Measurements from ENCODE around the gene RRP9.

The RRP9 gene

DNA sequence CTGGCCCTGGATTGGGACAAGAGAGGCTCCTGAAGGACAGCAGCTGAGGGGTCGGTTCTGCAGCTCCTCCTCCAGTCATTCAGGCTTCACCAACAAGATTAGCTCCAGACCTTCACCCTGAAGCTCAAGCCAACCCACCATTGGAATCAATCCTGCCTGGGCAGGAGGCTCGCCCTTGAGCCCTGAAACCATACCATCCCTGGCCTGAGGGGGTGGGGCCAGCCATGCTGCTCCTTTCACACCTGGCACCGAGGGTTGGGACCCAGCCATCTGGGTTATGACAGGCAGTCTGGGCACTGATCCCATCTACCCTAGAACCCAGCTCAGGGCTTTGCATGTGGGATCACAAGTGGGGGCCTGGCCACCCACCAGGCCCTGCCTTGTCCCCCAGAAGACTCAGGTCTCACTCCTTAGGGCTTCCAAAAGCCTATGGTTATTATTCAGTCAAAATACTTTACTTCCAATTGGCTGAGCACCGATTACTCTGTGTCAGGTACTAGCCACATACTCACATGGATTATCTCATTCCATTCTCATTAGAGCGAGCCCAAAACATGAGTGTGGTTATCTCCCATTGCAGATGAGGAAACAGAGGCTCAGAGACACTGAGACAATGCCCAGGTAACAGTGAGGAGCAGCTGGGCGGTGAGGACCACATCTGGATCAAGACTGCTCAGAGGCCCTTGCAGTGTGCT is 29.0 kb upstream of the RRP9 start:
- DNase-seq (ENCODE audit: low read depth in 2 of 2), result no peak

DNA sequence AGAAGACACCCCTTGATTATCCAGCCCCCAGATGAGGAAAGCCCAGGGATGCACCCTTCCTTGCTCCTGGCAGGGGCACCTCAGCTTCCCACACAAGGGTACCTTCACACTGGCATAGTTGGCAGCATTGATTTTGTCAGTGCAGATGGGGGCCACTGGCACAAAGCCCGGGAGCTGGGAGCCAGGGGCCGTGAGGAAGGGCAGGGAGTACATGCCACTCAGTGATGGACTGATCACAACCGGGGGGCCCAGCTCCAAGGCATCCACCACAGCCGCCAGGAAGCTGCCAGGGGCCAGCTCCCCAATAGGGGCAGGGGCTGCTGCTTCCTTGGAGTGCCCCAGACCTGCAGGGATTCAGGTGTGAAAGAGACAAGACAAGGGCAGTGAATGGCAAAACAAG is 28.1 kb upstream of the RRP9 start:
- DNase-seq (ENCODE audit: low read depth in 2 of 2), result no peak

DNA sequence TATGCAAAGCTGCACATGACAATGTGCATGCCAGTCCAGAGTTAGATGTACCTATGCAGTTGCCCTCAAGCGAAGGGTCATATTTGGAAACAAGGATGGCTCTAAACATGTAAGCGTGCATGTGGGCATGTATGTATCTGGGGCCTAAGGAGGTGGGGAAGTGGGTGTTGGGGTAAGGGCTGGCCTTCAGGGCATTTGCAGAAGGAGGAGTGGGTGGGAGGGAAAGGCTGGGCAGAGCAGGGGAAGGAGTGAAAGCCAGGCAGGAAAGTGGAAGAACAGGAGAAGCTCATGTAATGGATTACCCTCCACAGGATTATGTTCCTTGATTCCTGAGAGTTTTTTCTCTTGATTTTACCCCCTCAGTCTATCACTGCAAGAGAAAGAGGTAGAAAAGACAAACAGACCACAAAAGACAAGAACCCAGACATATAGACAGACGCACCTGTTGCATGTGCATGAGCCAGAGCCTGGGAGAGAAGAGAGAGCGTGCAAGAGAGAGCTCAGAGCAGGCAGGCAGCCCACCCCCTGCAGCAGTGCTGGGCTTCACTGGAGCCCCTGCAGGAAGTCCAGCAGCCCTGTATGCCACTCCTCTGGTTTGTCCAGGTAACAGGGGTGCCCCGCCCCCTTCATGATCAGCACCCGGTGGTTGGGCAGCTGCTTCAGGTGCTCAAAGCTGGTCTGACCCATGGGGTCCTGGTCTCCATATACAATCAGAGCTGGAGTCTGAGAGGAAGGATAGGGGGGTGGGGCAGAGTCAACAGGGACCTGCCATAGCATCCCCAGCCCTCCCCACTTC is 27.4 kb upstream of the RRP9 start:
- DNase-seq (ENCODE audit: low read depth in 2 of 2), result no peak

DNA sequence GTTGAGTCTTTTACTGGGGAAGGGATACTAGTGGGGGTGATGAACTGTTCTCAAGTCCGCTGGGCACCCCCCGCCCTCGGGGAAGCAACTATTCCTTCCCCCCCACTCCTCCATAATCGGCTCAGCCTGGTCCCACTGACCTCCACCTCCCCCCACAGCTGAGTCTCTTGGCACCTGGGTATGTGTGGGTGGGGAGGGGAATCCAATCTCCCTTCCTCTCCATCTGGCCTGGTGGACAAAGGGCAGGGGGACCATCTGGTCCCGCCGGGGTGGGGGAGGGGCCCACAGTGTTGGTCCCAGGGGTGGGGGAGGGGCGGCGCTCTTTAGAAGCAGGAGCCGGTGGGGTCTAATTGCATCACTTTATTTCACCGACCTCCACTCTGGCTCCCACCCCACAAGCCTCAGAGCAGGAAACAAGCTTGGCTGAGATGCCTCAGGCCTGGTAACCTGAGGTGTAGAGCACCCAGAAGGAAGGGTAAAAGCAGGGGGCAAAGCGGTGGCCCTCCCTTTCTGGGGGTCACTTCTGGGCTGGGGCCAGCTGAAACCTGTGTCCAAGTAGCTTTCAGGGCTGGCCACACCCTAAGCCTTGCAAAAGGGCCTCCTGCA is 26.6 kb upstream of the RRP9 start:
- DNase-seq (ENCODE audit: low read depth in 2 of 2), result no peak

DNA sequence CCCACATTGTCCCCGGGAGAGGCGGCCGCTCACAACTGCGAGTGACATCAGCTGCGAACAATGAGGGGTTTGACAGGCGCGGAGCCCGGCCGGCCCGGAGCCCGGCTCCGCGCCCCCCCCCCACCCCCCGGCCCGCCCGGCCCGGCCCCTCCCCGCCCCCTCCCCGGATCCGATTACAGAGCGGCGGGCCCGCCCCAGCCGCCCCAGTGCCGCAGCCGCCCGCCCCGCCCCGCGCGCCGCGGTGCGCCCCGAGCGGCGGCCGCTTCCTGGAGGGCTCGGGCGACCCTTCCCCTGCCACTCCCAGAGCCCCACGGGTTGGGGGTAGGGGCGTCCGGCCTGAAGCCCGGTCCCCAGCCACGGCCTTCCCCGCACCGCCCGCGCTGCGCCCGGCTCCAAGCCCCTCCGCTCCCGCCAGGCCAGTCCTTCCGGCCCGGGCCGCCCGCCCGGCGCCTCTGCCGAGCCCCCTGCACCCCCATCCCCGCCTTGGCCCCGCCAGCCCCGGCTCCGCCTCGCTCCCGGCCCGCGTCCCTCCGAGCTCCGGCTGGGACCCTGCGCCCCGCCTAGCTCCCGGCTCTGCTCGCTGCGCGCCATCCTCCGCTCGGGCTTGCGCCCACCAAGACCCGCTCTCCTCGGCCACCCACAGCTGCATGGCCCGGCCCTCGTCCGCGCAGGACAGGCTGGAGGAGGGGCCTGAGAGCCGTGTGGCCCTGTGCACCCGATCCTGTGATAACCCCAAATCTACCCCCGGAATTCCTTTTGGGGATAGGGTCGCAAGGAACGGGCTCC is 25.9 kb upstream of the RRP9 start, which contains the start of gene PCBP4:
Gene PCBP4 (minus strand): TSS at position 71 of the 786 bp plus-strand sequence. CDS start 6,214 bp downstream, outside the sequence.
- no peak for DNase-seq (ENCODE audit: low read depth in 2 of 2)

DNA sequence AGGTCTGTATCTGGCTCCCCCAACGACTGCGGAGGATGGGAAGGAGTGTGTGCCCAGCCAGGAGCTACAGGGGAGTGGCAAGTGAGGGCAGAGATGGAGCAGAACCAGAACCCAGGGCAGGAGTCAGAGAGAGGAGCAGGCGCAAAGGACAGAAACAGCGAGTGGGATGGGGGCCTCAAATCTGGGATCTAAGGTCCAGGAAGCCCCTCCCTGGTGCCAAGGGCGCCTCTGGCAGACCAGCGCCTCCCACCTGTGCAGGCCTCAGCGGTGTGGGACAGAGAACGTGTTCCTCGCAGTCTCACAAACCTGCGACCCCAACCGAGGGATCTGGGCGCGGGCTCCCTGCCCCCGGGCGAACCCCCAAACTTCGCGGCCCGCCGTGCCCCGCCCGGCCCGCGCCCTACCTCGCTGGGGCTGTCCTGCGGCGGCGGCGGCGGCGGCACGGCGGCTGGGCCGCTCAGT is 25.2 kb upstream of the RRP9 start:
- DNase-seq (ENCODE audit: low read depth in 2 of 2), result no peak

DNA sequence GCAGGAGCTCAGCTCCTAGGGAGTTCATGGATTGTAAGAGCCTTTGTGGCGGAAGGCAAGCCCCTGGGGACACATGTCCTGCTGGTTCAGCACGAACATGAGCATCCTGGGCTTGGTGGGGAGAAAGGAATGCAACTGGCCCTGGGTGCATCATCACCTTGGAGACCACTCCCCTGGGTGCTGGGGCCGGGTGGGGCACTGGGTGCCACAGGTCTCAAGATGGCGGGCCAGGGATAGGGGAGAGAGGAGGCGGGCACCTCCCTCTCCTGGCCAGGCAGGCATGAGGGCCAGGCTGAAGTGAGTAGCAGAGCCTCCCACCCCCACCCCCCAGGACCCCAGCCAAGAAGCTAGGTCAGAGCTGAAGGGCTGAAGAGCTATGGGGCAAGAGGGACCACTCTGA is 24.8 kb upstream of the RRP9 start:
- DNase-seq (ENCODE audit: low read depth in 2 of 2), result no peak

DNA sequence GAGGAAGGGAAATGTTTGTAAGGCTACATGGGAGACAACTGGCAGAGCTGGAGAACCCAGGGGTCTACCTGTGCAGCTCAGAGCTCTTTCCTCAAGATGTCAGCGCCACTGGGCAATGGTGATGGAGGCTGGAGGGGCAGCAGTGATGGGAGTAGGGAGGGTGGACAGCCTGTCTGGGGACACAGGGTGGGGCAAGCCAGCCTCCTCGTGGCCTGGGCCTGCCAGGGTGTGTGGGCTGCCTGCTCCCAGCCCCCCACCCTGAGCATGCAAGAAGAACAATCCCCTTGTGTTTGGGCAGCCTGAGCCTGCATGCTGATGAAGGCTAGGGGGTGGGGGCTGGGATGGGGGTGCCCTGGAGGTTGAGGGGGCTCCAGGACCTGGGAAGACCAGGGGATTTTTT is 24.3 kb upstream of the RRP9 start:
- DNase-seq (ENCODE audit: low read depth in 2 of 2), result no peak

DNA sequence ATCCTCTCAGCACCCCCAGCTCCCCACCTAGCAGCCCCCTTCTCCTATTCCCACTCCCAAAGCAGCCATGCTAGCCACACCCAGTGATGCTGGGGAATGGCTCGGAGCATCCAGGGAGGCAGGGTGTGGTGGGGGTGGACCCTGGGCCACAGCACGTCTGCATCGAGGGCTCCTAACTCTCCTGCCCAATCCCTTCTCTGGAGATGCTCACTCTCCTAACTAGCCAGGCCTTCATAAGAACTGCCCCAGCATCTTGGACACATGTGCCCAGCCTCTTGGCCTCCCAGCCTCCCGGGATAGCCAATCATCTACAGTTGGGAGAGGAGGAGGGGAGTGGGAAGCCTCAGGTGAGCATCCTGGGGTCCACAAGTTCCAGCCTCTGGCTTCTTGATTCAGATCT is 22.8 kb upstream of the RRP9 start:
- no peak for DNase-seq (ENCODE audit: low read depth in 2 of 2)

DNA sequence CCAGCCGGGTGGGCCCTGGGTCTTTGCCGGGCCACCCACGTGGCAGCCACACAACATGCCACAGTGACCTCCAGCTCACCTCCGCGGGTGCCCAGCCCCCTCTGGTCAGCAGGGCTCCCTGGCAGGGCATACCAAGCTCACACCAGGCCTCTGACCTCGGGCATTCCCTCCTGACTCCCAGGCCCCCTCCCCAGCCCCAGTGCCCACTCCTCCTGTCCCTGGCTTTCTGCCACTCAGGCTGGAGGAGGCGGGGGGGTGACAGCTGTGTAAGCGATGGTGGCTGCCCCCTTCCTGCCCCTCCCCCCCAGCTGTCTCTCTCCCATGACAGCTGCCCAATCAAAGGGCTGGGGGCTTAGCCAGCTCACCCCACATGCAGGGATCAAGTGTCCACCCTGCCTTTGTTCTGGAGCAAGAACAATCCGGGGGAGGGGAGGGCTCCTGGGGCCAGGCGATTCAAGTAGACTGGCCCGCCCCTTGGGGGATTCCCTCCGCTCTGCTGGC is 22.3 kb upstream of the RRP9 start:
- no peak for DNase-seq (ENCODE audit: low read depth in 2 of 2)

DNA sequence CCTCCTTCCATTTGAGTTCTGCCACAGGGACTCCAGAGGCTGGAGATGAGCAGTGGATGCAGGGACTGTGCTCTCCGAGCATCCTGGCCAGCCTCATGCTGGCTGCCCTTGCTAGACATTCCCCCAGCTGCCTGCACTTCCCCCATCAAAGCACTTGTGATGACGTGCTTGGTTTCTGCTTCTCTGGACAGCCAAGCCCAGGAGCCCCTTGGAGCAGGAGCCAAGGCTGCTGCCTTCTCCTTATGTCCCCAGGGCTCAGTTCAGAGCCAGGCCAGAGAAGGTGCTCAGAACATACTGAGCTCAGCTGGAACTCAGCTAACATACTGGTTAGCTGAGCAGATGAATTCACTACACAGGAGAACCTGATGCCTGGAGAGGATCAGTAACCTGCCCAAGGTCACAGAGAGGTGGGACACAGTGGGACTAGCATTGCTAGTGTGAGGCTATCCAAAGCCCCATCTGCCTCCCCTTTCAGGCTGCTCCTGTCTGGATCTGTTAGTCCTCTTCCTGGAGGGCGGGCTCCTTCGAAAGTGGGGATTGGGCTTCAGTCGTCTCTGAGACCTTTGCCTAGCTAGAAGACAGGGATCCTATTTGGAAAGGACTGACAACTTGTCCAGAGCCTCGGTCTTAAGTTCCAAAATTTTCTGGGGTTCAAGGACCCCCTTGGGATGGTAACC is 21.3 kb upstream of the RRP9 start:
- no peak for DNase-seq (ENCODE audit: low read depth in 2 of 2)

DNA sequence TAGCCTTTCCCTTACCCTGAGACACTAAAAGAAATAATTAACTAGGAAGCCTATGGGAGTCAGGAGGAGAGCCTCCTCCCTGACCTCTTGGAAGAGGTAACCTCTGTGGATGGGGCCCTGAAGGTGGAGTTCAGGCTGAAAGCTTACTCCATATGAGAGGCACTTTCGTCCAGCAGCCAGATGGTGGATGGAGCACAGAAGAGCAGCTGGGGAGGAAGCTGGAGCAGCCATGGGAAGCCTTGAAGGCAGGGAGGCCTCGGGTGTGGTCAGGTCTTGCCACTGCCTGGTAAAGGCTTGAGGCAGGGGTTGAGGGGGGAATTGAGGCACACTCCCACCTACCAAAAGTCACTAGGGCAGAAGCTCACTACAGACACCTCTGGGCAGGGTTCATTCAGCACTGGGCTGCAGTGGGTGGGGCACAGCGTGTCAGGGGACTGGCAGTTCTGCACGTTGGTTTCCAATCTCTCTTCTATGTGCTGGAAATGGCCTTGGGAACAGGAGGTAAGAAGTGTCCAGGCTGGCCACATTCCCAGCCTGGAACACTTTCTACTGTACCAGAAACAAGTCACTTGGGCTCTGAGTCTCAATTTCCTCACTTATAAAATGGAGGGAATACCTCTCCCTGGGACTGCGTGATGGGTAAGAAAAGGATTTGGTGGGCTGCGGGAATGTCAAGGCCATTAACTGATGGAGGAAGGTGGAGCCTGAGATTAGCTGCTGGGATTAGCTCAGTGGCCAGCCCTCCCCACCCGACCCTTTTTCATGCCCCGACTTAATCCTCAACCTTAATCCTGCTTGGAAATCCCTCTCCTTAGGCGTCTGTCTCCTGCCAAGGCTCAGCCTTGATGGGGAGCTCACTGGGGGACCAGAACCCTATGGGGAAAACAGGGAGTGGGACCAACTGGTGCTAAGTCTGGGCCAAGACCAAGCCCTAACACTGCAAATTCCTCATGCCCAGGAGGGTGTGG is 20.2 kb upstream of the RRP9 start:
- DNase-seq (ENCODE audit: low read depth in 2 of 2), result no peak

DNA sequence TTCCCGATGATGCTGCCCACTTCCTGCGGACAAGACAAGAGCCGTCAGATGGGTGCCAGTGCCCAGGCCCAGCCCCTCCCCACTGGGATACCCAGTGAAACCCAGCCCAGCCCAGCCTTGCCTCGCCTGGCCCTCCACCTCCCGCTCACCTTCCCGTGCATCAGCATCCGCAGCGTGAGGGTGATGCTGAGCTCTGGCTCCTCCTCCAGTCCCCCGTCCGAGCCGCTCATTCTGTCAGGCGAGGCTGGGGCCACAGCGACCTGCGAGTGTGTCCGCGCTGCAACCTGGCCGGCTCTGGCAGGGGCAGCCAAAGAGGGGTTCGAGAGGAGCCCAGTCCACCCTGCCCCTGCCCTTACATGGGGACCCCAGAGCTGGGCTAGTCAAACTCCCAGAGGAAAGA is 19.3 kb upstream of the RRP9 start:
- no peak for DNase-seq (ENCODE audit: low read depth in 2 of 2)

DNA sequence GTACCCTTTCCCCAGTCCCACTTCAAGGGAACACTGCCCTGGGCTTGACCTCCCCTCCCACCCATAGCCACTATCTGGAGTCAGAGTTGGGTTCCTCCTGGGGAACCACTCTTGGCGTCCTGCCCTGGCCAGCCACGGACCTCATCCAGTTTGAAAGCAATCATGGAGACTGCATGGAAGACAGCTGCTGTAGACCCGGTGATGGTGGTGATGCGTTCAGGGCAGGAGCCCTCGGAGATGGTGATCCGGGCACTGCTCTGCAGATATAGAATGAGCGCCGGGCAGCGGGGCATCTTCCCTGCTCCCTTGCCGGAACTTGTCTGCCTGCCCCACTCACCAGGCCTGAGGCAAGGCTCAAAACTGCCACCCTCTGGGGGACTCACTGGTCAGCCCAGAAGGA is 18.7 kb upstream of the RRP9 start:
- DNase-seq (ENCODE audit: low read depth in 2 of 2), result no peak

DNA sequence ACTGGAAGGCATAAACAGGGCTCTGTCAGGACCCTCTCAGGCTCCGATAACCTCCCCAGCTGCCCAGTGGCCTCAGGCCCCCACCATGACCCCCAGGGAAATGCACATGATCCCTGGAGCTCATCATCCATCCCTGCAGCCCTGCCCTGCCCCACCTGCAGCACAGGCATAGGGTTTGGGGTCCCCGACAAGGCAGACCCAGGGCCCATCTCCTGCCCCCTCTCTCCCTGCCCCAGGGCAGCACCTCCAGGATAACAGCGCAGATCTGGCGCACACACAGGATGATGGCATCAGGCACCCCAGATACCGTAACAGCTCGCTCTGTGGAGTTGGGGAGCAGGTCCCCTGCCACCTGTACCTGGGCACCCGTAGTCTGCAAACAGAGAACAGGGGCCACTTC is 17.9 kb upstream of the RRP9 start:
- DNase-seq (ENCODE audit: low read depth in 2 of 2), result no peak

DNA sequence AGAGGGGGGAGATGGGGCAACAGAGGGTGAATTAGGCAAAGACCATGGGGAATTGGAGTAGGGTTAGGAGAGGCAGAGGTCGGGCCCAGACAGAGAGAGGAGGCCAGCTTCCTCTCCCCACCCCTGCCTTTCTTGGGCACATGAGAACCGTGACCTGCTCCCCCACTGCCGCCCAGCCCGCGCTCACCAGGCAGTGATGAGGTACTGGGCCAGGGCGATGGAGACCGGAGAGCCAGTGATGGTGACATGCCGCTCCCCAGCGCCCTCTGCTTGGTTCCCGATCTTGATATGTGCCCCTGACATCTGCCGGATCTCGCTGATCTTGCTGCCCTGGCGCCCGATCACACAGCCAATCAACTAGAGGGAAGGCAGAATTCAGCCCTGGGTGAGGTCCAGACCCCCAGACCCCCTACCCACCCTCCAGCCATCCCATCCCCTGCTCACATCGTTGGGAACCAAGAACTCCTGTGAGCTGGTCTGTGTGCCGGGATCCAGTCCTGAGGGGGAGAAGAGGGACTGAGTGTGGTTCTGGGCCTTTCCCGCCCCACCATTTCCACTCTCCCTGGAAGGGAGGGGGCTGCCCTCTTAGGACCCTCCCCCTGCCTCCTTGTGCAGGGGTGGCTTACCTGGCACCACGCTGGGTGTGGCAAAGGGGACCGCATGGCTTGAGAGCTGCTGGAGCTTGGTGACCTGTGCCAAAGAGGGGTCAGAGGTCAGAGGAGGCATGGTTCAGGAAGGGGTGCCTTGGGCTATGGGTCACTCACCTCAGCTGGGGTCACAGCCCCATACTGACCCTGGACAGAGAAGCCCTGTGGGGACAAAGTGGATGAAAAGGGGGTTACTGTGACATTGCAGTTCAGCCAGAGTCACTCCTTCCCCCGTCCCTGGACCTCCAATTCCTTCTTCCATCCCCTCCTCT is 17.2 kb upstream of the RRP9 start:
- no peak for DNase-seq (ENCODE audit: low read depth in 2 of 2)

DNA sequence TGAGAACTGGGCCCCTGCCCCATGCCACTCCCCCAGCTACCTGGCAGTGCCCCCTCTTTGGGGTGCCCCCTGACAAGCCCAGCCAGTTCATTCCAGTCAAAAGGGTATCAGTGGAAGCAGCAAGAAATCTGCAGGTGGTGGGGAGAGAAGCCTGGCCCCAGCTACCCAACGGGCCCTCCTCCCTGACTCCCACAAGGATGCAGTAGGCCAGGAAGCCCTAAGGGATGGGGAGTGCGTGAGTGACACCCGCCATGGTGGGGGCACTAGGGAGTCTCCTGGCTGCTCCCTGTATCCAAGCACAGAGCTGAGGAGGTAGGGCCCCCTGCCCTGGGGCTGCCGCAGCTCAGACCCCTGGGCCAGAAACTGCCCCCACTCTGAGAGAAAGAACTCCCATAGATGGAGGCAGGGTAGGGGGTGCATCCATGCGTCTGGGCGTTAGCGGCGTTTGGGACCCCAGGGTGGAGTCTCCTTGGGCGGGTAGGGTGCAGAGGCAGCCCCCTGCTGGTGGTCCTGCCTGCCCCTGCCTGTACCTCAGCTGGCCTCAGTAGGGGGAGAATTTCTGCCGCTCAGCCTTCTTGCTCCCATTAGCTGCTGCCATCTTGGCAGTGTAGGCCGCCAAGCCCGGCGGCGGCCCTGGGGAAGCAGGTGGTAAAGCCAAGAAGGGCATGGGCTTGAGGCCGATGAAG is 16.0 kb upstream of the RRP9 start:
- no peak for DNase-seq (ENCODE audit: low read depth in 2 of 2)

All from stimulated activated CD8-positive, alpha-beta memory T cell treated with anti-CD3 and anti-CD28 coated beads, Interleukin-2, amount 100 ng/mL, for 1 hour (primary cell).